Measurements from ENCODE around the gene NRG2.

Gene NRG2

DNA sequence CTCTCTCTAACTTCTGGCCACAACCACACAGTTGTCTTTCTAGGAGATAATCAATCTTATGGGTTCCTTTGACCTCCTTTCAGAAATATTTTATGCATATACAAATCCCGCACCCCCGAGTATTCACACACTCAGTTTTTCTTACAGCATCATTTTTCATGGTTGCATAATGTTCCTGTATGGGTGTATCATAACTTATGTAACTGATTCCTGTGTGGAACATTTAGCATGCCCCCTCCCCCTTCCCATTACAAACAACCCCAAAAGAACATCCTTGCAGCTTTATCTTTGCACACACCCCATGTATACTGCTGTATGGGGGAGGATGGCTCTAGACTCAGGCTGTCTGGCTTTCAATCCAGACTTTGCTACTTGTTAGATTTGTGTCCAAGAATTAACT lies 153.7 kb downstream of the NRG2 start:
- H3K27me3 ChIP-seq (ENCODE audit: control insufficient read depth in 2 of 2, insufficient read depth in 2 of 2, low read length in 2 of 2): peaks cover 0 to 5% of the 10 kb centered on the region in 2 donors
- no peak overlapping the region for H3K4me3 ChIP-seq (ENCODE audit: low read length in 2 of 2)
- no peaks in the 10 kb centered on the region for H3K9me3 ChIP-seq (ENCODE audit: control insufficient read depth in 2 of 2, low read length in 2 of 2)
- H3K9ac ChIP-seq (ENCODE audit: low read depth in 1 of 2, low read length in 2 of 2): no peak overlapping the region
- H3K27ac ChIP-seq (ENCODE audit: low read depth in 2 of 2, low read length in 2 of 2): no peak overlapping the region
- no peaks in the 10 kb centered on the region for H3K36me3 ChIP-seq (ENCODE audit: control insufficient read depth in 2 of 2, insufficient read depth in 2 of 2, low read length in 2 of 2)
- H3K4me1 ChIP-seq (ENCODE audit: control insufficient read depth in 2 of 2, insufficient read depth in 2 of 2, low read length in 2 of 2): no peaks in the 10 kb centered on the region

- Histone ChIP-seq H3K27me3 (ENCODE audit: control insufficient read depth in 2 of 2, insufficient read depth in 2 of 2, low read length in 2 of 2) (peaks cover 0 to 5% of the 10 kb centered on the region in 2 donors), H3K9me3 (ENCODE audit: control insufficient read depth in 2 of 2, low read length in 2 of 2) (no peaks in the 10 kb centered on the region), H3K4me1 (ENCODE audit: control insufficient read depth in 2 of 2, insufficient read depth in 2 of 2, low read length in 2 of 2) (no peaks in the 10 kb centered on the region), H3K36me3 (ENCODE audit: control insufficient read depth in 2 of 2, insufficient read depth in 2 of 2, low read length in 2 of 2) (no peaks in the 10 kb centered on the region), H3K9ac (ENCODE audit: low read depth in 1 of 2, low read length in 2 of 2) (no peak overlapping the region), H3K4me3 (ENCODE audit: low read length in 2 of 2) (no peak overlapping the region), H3K27ac (ENCODE audit: low read depth in 2 of 2, low read length in 2 of 2) (no peak overlapping the region)
These were observed 154.7 kb downstream of the NRG2 start for GRCh38 chr5:139888370-139888769.

DNA sequence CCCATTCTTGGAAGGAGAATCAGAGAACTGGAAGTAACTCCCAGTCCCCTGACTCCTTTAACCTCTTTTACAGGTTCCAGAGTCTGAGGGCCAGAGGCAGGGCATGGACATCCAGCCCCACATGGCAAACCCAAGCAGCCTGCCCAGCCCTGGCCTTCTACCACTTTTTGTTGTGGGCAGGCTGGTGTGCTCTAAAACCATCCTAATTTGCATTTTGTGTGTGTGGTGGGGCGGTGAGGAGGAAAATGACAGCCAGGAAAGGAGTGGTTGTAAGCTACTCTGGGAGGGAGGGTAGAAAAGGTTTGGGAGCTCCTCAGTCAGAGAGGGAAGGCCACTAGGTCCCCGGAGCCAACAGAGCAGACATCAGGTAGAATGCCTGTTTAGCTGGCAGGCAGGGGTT lies 156.9 kb downstream of the NRG2 start:
- Histone ChIP-seq H3K9me3 (ENCODE audit: control insufficient read depth in 2 of 2, low read length in 2 of 2) (no peaks in the 10 kb centered on the region), H3K4me3 (ENCODE audit: low read length in 2 of 2) (no peak overlapping the region), H3K36me3 (ENCODE audit: control insufficient read depth in 2 of 2, insufficient read depth in 2 of 2, low read length in 2 of 2) (no peaks in the 10 kb centered on the region), H3K9ac (ENCODE audit: low read depth in 1 of 2, low read length in 2 of 2) (no peak overlapping the region), H3K27me3 (ENCODE audit: control insufficient read depth in 2 of 2, insufficient read depth in 2 of 2, low read length in 2 of 2) (no peaks in the 10 kb centered on the region), H3K27ac (ENCODE audit: low read depth in 2 of 2, low read length in 2 of 2) (no peak overlapping the region), H3K4me1 (ENCODE audit: control insufficient read depth in 2 of 2, insufficient read depth in 2 of 2, low read length in 2 of 2) (no peaks in the 10 kb centered on the region)

DNA sequence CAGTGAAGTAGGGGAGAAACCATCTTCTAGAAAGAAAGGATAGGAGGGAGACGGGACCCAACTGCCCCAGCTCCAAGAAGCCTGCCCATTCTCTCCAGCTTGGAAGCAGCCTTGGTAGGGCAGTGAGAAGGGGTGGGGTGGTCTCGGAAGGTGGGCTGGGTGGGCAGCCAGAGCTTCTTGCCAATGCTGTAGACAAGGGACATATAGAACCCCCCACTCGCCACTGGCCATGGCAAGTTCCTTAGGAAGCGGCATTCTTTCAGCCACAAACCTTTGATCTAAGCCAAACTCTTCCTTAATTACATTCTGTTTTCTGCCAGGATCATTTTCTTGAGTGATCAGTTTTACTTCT lies 157.3 kb downstream of the NRG2 start:
- no peak overlapping the region for H3K9ac ChIP-seq (ENCODE audit: low read depth in 1 of 2, low read length in 2 of 2)
- H3K36me3 ChIP-seq (ENCODE audit: control insufficient read depth in 2 of 2, insufficient read depth in 2 of 2, low read length in 2 of 2): no peaks in the 10 kb centered on the region
- no peak overlapping the region for H3K27ac ChIP-seq (ENCODE audit: low read depth in 2 of 2, low read length in 2 of 2)
- H3K27me3 ChIP-seq (ENCODE audit: control insufficient read depth in 2 of 2, insufficient read depth in 2 of 2, low read length in 2 of 2): no peaks in the 10 kb centered on the region
- H3K9me3 ChIP-seq (ENCODE audit: control insufficient read depth in 2 of 2, low read length in 2 of 2): no peaks in the 10 kb centered on the region
- no peak overlapping the region for H3K4me3 ChIP-seq (ENCODE audit: low read length in 2 of 2)
- H3K4me1 ChIP-seq (ENCODE audit: control insufficient read depth in 2 of 2, insufficient read depth in 2 of 2, low read length in 2 of 2): no peaks in the 10 kb centered on the region

DNA sequence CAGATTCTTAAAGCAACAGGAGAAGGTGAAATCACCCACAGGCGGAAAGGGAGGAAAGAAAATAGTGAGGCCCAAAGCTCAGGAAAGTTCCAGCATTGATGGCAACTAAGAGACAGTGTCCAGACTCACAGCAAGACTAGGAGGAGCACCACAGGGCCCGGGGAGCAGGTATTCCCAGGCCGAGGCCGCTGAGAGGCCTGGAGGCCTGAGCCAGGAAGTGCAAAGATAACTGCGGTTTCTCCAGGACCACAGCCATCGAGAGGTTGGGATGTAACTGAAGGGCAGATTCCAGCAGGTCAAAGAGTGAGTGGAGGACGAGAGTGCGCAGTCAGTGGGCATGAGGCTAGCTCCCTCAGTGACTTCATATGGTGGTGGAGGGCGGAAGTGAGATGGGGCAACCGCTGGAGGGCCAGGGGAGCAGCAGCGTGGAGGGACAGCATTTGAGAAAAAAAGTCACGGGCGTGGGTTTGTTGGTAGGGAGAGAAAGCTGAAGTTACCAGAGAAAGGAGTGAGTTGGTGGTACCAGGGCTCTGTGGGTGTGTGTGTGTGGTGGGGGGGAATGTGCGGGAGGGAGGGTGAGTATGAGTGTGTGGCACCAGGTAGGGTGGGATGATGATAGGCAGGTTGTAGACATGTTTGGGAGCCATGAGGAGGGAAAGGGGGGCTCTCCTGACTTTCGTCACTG lies 157.8 kb downstream of the NRG2 start:
- Histone ChIP-seq H3K4me3 (ENCODE audit: low read length in 2 of 2) (no peak overlapping the region), H3K4me1 (ENCODE audit: control insufficient read depth in 2 of 2, insufficient read depth in 2 of 2, low read length in 2 of 2) (no peaks in the 10 kb centered on the region), H3K36me3 (ENCODE audit: control insufficient read depth in 2 of 2, insufficient read depth in 2 of 2, low read length in 2 of 2) (no peaks in the 10 kb centered on the region), H3K9ac (ENCODE audit: low read depth in 1 of 2, low read length in 2 of 2) (no peak overlapping the region), H3K9me3 (ENCODE audit: control insufficient read depth in 2 of 2, low read length in 2 of 2) (no peaks in the 10 kb centered on the region), H3K27me3 (ENCODE audit: control insufficient read depth in 2 of 2, insufficient read depth in 2 of 2, low read length in 2 of 2) (no peaks in the 10 kb centered on the region), H3K27ac (ENCODE audit: low read depth in 2 of 2, low read length in 2 of 2) (no peak overlapping the region)

DNA sequence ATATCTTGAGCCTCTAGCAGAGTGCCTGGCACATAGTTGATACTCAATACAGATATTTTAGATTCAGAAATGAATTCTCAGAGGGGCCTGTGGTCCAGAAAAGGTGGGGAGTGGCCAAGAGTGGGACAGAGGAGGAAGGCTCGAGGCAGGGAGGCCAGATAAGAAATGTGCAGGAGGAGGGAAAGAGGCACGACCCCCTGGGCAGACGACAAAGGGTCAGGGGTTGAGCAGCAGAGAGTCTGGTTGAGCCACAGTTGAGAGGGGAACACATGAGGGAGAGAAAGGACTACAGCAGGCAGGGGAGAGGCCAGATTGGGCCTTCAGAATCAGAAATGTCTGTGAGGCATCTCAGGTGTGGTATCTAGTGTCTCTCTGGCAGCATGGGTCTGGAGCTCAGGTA lies 158.4 kb downstream of the NRG2 start:
- Histone ChIP-seq H3K4me3 (ENCODE audit: low read length in 2 of 2) (no peak overlapping the region), H3K4me1 (ENCODE audit: control insufficient read depth in 2 of 2, insufficient read depth in 2 of 2, low read length in 2 of 2) (no peaks in the 10 kb centered on the region), H3K27ac (ENCODE audit: low read depth in 2 of 2, low read length in 2 of 2) (no peak overlapping the region), H3K9me3 (ENCODE audit: control insufficient read depth in 2 of 2, low read length in 2 of 2) (no peaks in the 10 kb centered on the region), H3K27me3 (ENCODE audit: control insufficient read depth in 2 of 2, insufficient read depth in 2 of 2, low read length in 2 of 2) (no peaks in the 10 kb centered on the region), H3K36me3 (ENCODE audit: control insufficient read depth in 2 of 2, insufficient read depth in 2 of 2, low read length in 2 of 2) (no peaks in the 10 kb centered on the region), H3K9ac (ENCODE audit: low read depth in 1 of 2, low read length in 2 of 2) (no peak overlapping the region)

DNA sequence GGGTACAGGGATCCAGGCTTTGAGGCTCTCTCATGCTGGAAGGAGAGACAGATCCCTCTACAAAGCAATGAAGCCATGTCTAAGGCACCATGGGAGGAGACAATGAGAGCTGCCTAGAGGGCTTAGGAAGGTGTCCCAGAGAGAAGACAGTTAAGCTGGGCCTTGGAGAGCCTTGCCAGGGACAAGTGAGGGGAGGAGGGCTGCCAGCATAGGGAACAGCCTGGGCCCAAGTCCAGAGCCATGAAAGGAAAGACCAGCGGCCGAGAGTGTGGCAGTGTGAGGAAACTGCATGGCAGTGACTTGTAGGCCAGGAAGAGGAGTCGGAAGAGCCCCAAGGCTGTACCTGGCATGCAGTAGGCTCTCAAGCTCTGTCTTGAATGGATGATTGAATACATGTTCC lies 159.0 kb downstream of the NRG2 start:
- Histone ChIP-seq H3K9me3 (ENCODE audit: control insufficient read depth in 2 of 2, low read length in 2 of 2) (no peaks in the 10 kb centered on the region), H3K4me3 (ENCODE audit: low read length in 2 of 2) (no peak overlapping the region), H3K36me3 (ENCODE audit: control insufficient read depth in 2 of 2, insufficient read depth in 2 of 2, low read length in 2 of 2) (no peaks in the 10 kb centered on the region), H3K9ac (ENCODE audit: low read depth in 1 of 2, low read length in 2 of 2) (no peak overlapping the region), H3K27me3 (ENCODE audit: control insufficient read depth in 2 of 2, insufficient read depth in 2 of 2, low read length in 2 of 2) (no peaks in the 10 kb centered on the region), H3K27ac (ENCODE audit: low read depth in 2 of 2, low read length in 2 of 2) (no peak overlapping the region), H3K4me1 (ENCODE audit: control insufficient read depth in 2 of 2, insufficient read depth in 2 of 2, low read length in 2 of 2) (no peaks in the 10 kb centered on the region)

- H3K36me3 ChIP-seq (ENCODE audit: control insufficient read depth in 2 of 2, insufficient read depth in 2 of 2, low read length in 2 of 2): no peaks in the 10 kb centered on the region
- no peaks in the 10 kb centered on the region for H3K4me1 ChIP-seq (ENCODE audit: control insufficient read depth in 2 of 2, insufficient read depth in 2 of 2, low read length in 2 of 2)
- H3K4me3 ChIP-seq (ENCODE audit: low read length in 2 of 2): no peak overlapping the region
- no peaks in the 10 kb centered on the region for H3K27me3 ChIP-seq (ENCODE audit: control insufficient read depth in 2 of 2, insufficient read depth in 2 of 2, low read length in 2 of 2)
- no peak overlapping the region for H3K9ac ChIP-seq (ENCODE audit: low read depth in 1 of 2, low read length in 2 of 2)
- no peak overlapping the region for H3K27ac ChIP-seq (ENCODE audit: low read depth in 2 of 2, low read length in 2 of 2)
- no peaks in the 10 kb centered on the region for H3K9me3 ChIP-seq (ENCODE audit: control insufficient read depth in 2 of 2, low read length in 2 of 2)
These were observed 160.0 kb downstream of the NRG2 start for GRCh38 chr5:139882961-139883539.

DNA sequence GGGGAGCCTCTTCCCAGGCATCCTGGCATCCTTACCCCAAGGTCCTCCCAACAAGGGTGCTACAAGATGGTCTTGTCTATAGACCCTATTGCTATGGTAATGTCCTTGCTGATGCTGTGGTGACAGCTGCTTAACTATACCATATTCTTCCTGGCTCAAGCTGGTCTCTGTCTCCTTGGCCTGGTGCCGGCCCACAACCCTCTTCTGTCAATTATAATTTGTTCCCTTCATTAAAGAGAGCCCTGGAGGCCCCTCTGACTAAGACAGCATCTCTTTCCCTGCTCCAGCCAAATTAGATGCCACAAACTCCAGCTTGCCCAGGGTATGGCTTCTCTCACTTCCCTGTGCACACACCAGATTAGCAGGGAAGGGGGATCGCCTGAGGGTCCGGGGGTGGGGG lies 160.8 kb downstream of the NRG2 start:
- no peak overlapping the region for H3K4me3 ChIP-seq (ENCODE audit: low read length in 2 of 2)
- H3K36me3 ChIP-seq (ENCODE audit: control insufficient read depth in 2 of 2, insufficient read depth in 2 of 2, low read length in 2 of 2): no peaks in the 10 kb centered on the region
- no peaks in the 10 kb centered on the region for H3K4me1 ChIP-seq (ENCODE audit: control insufficient read depth in 2 of 2, insufficient read depth in 2 of 2, low read length in 2 of 2)
- H3K27me3 ChIP-seq (ENCODE audit: control insufficient read depth in 2 of 2, insufficient read depth in 2 of 2, low read length in 2 of 2): no peaks in the 10 kb centered on the region
- H3K9ac ChIP-seq (ENCODE audit: low read depth in 1 of 2, low read length in 2 of 2): no peak overlapping the region
- H3K9me3 ChIP-seq (ENCODE audit: control insufficient read depth in 2 of 2, low read length in 2 of 2): no peaks in the 10 kb centered on the region
- no peak overlapping the region for H3K27ac ChIP-seq (ENCODE audit: low read depth in 2 of 2, low read length in 2 of 2)

- no peak overlapping the region for H3K9ac ChIP-seq (ENCODE audit: low read depth in 1 of 2, low read length in 2 of 2)
- no peaks in the 10 kb centered on the region for H3K9me3 ChIP-seq (ENCODE audit: control insufficient read depth in 2 of 2, low read length in 2 of 2)
- no peaks in the 10 kb centered on the region for H3K4me1 ChIP-seq (ENCODE audit: control insufficient read depth in 2 of 2, insufficient read depth in 2 of 2, low read length in 2 of 2)
- no peak overlapping the region for H3K27ac ChIP-seq (ENCODE audit: low read depth in 2 of 2, low read length in 2 of 2)
- H3K4me3 ChIP-seq (ENCODE audit: low read length in 2 of 2): no peak overlapping the region
- H3K36me3 ChIP-seq (ENCODE audit: control insufficient read depth in 2 of 2, insufficient read depth in 2 of 2, low read length in 2 of 2): no peaks in the 10 kb centered on the region
- no peaks in the 10 kb centered on the region for H3K27me3 ChIP-seq (ENCODE audit: control insufficient read depth in 2 of 2, insufficient read depth in 2 of 2, low read length in 2 of 2)
These were observed 161.9 kb downstream of the NRG2 start for GRCh38 chr5:139881143-139881733.
